Measurements from ENCODE around the gene EML2. TPM values are rescaled to one million over a fixed set of nuclear protein-coding genes. Genes with fewer than 3 reads are reported as not detected.

Gene EML2
- total and polyA plus RNA-seq, 2 of the 8 experiments (the other 6 are each of a cell fraction or from before 2014, with no cell fraction given) = 28.8 to 29.4 TPM

- no peak for TF ChIP-seq CHD7 (IDR thresholded peaks at IDR 0.05; ENCODE audit: insufficient replicate concordance, low read length)
- TF ChIP-seq SP1 (IDR thresholded peaks at IDR 0.05; ENCODE audit: low read depth, low read length) = 0 out of 2 replicates have a peak, but pooled peaks have one; percentile 25
- peak; percentile 7 for TF ChIP-seq KDM4A (IDR thresholded peaks at IDR 0.05; ENCODE audit: low read depth, low read length, severe bottlenecking)
- peak; percentile 10 for TF ChIP-seq ASH2L (IDR thresholded peaks at IDR 0.05; ENCODE audit: low read length)
Measured at GRCh38 chr19:45597425-45598111, 41.6 kb downstream of the EML2 start (continued).

Data from H1 (cell line).